ENCODE measurements around the gene CDH11.

The CDH11 gene

DNA sequence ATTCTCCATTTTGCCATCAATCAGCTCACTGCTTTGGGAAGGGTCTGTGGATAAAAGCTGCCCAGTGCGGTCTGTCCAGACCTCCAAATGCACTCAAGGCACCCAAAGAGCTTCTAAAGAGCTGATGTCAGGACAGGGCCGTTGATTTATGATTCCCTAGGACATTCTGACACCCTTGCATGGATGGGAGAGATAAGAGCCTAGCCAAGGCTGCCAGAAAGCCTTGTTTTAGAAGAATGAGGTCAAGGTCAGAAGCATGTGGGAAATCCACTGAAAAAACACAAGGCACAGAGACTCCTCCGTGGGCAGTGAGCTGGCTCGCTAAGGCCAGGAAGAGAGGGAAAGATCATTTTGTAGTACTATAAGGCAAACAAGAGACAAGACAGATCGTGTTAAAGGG lies 214.0 kb downstream of the CDH11 start:
- DNase-seq (ENCODE audit: low read depth) = no peak

DNA sequence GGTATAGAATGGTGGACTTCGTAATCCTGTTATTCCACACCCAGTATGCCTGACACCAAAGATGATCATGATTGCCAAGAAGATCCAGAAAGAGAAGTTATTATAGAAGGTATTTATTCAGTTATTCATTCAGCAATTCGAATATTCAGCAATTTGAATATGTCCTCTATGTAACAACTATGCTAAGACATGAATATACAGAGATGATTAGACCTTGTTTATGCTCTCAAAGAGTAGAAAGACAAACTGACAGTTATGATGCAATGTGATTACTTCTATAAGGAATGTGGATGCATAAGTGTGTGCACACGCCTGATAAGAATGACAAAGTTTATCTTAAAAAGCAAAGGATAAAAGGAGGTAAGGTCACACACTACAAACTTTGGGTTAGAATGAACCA lies 218.1 kb downstream of the CDH11 start:
- no peak for DNase-seq (ENCODE audit: low read depth)

- no peak for DNase-seq (ENCODE audit: low read depth)
Observed at GRCh38 chr16:64900517-64900916, 221.3 kb downstream of the CDH11 start.

- no peak for DNase-seq (ENCODE audit: low read depth)
Observed at GRCh38 chr16:64900019-64900418, 221.8 kb downstream of the CDH11 start.

- DNase-seq (ENCODE audit: low read depth) = no peak
Observed at GRCh38 chr16:64898159-64898558, 223.7 kb downstream of the CDH11 start.
